ENCODE results near the gene ANKRD28.

The ANKRD28 gene

GRCh38 chr3:15708882-15709677 lies 88.7 kb downstream of the ANKRD28 start:
- Histone ChIP-seq H3K36me3 (ENCODE audit: insufficient read depth, low read length) (no peaks in the 10 kb centered on the region), H3K9ac (ENCODE audit: low read depth, low read length) (no peak overlapping the region), H3K4me1 (ENCODE audit: insufficient read depth, low read length) (no peaks in the 10 kb centered on the region), H3K9me3 (ENCODE audit: control insufficient read depth, insufficient read depth, low read length) (no peaks in the 10 kb centered on the region)

- Histone ChIP-seq H3K9ac (ENCODE audit: low read depth, low read length) (no peak overlapping the region), H3K4me1 (ENCODE audit: insufficient read depth, low read length) (no peaks in the 10 kb centered on the region), H3K9me3 (ENCODE audit: control insufficient read depth, insufficient read depth, low read length) (no peaks in the 10 kb centered on the region), H3K36me3 (ENCODE audit: insufficient read depth, low read length) (no peaks in the 10 kb centered on the region)
Observed at GRCh38 chr3:15707779-15708178, 90.0 kb downstream of the ANKRD28 start.

- H3K9ac ChIP-seq (ENCODE audit: low read depth, low read length), result no peak overlapping the region
- H3K4me1 ChIP-seq (ENCODE audit: insufficient read depth, low read length), result no peaks in the 10 kb centered on the region
- H3K9me3 ChIP-seq (ENCODE audit: control insufficient read depth, insufficient read depth, low read length), result no peaks in the 10 kb centered on the region
- no peaks in the 10 kb centered on the region for H3K36me3 ChIP-seq (ENCODE audit: insufficient read depth, low read length)
Observed at GRCh38 chr3:15703346-15703745, 94.4 kb downstream of the ANKRD28 start.

GRCh38 chr3:15694628-15695027 lies 103.2 kb downstream of the ANKRD28 start:
- Histone ChIP-seq H3K9ac (ENCODE audit: low read depth, low read length) (no peak overlapping the region), H3K36me3 (ENCODE audit: insufficient read depth, low read length) (peaks cover 8% of the 10 kb centered on the region; the same call in 1 of the 2 replicates), H3K4me1 (ENCODE audit: insufficient read depth, low read length) (no peaks in the 10 kb centered on the region), H3K9me3 (ENCODE audit: control insufficient read depth, insufficient read depth, low read length) (no peaks in the 10 kb centered on the region)

GRCh38 chr3:15693355-15693754 lies 104.4 kb downstream of the ANKRD28 start:
- Histone ChIP-seq H3K4me1 (ENCODE audit: insufficient read depth, low read length) (no peaks in the 10 kb centered on the region), H3K36me3 (ENCODE audit: insufficient read depth, low read length) (peaks cover 15% of the 10 kb centered on the region; the same call in 1 of the 2 replicates), H3K9ac (ENCODE audit: low read depth, low read length) (no peak overlapping the region), H3K9me3 (ENCODE audit: control insufficient read depth, insufficient read depth, low read length) (no peaks in the 10 kb centered on the region)

GRCh38 chr3:15690748-15691147 lies 107.0 kb downstream of the ANKRD28 start:
- no peaks in the 10 kb centered on the region for H3K4me1 ChIP-seq (ENCODE audit: insufficient read depth, low read length)
- no peaks in the 10 kb centered on the region for H3K9me3 ChIP-seq (ENCODE audit: control insufficient read depth, insufficient read depth, low read length)
- H3K36me3 ChIP-seq (ENCODE audit: insufficient read depth, low read length), result peaks cover 17% of the 10 kb centered on the region
- no peak overlapping the region for H3K9ac ChIP-seq (ENCODE audit: low read depth, low read length)

- Histone ChIP-seq H3K9me3 (ENCODE audit: control insufficient read depth, insufficient read depth, low read length) (no peaks in the 10 kb centered on the region), H3K4me1 (ENCODE audit: insufficient read depth, low read length) (no peaks in the 10 kb centered on the region), H3K9ac (ENCODE audit: low read depth, low read length) (no peak overlapping the region), H3K36me3 (ENCODE audit: insufficient read depth, low read length) (peaks cover 17% of the 10 kb centered on the region)
Observed at GRCh38 chr3:15690230-15690629, 107.5 kb downstream of the ANKRD28 start.

GRCh38 chr3:15685927-15686326 lies 111.9 kb downstream of the ANKRD28 start:
- H3K9ac ChIP-seq (ENCODE audit: low read depth, low read length), result no peak overlapping the region
- peaks cover 8% of the 10 kb centered on the region for H3K36me3 ChIP-seq (ENCODE audit: insufficient read depth, low read length)
- H3K4me1 ChIP-seq (ENCODE audit: insufficient read depth, low read length), result no peaks in the 10 kb centered on the region
- no peaks in the 10 kb centered on the region for H3K9me3 ChIP-seq (ENCODE audit: control insufficient read depth, insufficient read depth, low read length)

- Histone ChIP-seq H3K9ac (ENCODE audit: low read depth, low read length) (no peak overlapping the region), H3K9me3 (ENCODE audit: control insufficient read depth, insufficient read depth, low read length) (no peaks in the 10 kb centered on the region), H3K4me1 (ENCODE audit: insufficient read depth, low read length) (no peaks in the 10 kb centered on the region), H3K36me3 (ENCODE audit: insufficient read depth, low read length) (peaks cover 2% of the 10 kb centered on the region)
Observed at GRCh38 chr3:15683253-15683652, 114.5 kb downstream of the ANKRD28 start.

- H3K4me1 ChIP-seq (ENCODE audit: insufficient read depth, low read length), result no peaks in the 10 kb centered on the region
- H3K9ac ChIP-seq (ENCODE audit: low read depth, low read length), result no peak overlapping the region
- H3K36me3 ChIP-seq (ENCODE audit: insufficient read depth, low read length), result peaks cover 6% of the 10 kb centered on the region
- no peaks in the 10 kb centered on the region for H3K9me3 ChIP-seq (ENCODE audit: control insufficient read depth, insufficient read depth, low read length)
Observed at GRCh38 chr3:15682561-15683185, 115.1 kb downstream of the ANKRD28 start.

GRCh38 chr3:15681668-15682067 lies 116.1 kb downstream of the ANKRD28 start:
- peaks cover 4% of the 10 kb centered on the region; the same call in 1 of the 2 replicates for H3K36me3 ChIP-seq (ENCODE audit: insufficient read depth, low read length)
- H3K4me1 ChIP-seq (ENCODE audit: insufficient read depth, low read length), result no peaks in the 10 kb centered on the region
- no peaks in the 10 kb centered on the region for H3K9me3 ChIP-seq (ENCODE audit: control insufficient read depth, insufficient read depth, low read length)
- no peak overlapping the region for H3K9ac ChIP-seq (ENCODE audit: low read depth, low read length)

GRCh38 chr3:15679306-15679705 lies 118.5 kb downstream of the ANKRD28 start:
- H3K36me3 ChIP-seq (ENCODE audit: insufficient read depth, low read length), result 0 out of 2 replicates have a peak, but pooled peaks cover 4% of the 10 kb centered on the region
- no peaks in the 10 kb centered on the region for H3K4me1 ChIP-seq (ENCODE audit: insufficient read depth, low read length)
- H3K9me3 ChIP-seq (ENCODE audit: control insufficient read depth, insufficient read depth, low read length), result no peaks in the 10 kb centered on the region
- no peak overlapping the region for H3K9ac ChIP-seq (ENCODE audit: low read depth, low read length)

GRCh38 chr3:15676259-15676658 lies 121.5 kb downstream of the ANKRD28 start:
- Histone ChIP-seq H3K4me1 (ENCODE audit: insufficient read depth, low read length) (no peaks in the 10 kb centered on the region), H3K9ac (ENCODE audit: low read depth, low read length) (no peak overlapping the region), H3K36me3 (ENCODE audit: insufficient read depth, low read length) (0 out of 2 replicates have a peak, but pooled peaks cover 4% of the 10 kb centered on the region), H3K9me3 (ENCODE audit: control insufficient read depth, insufficient read depth, low read length) (no peaks in the 10 kb centered on the region)

- Histone ChIP-seq H3K9me3 (ENCODE audit: control insufficient read depth, insufficient read depth, low read length) (no peaks in the 10 kb centered on the region), H3K4me1 (ENCODE audit: insufficient read depth, low read length) (no peaks in the 10 kb centered on the region), H3K36me3 (ENCODE audit: insufficient read depth, low read length) (0 out of 2 replicates have a peak, but pooled peaks cover 4% of the 10 kb centered on the region), H3K9ac (ENCODE audit: low read depth, low read length) (no peak overlapping the region)
Observed at GRCh38 chr3:15673536-15673935, 124.2 kb downstream of the ANKRD28 start.

GRCh38 chr3:15667484-15667883 lies 130.3 kb downstream of the ANKRD28 start:
- H3K4me1 ChIP-seq (ENCODE audit: insufficient read depth, low read length), result no peaks in the 10 kb centered on the region
- H3K36me3 ChIP-seq (ENCODE audit: insufficient read depth, low read length), result no peaks in the 10 kb centered on the region

More at GRCh38 chr3:15667484-15667883, 130.3 kb downstream of the ANKRD28 start:
- H3K9me3 ChIP-seq (ENCODE audit: control insufficient read depth, insufficient read depth, low read length), result no peaks in the 10 kb centered on the region
- H3K9ac ChIP-seq (ENCODE audit: low read depth, low read length), result no peak overlapping the region

All from ES-I3 (cell line).